Gastroesophageal sphincter (tissue), 3 donors: ENCODE data around the gene CMSS1.

Source experiments
- CTCF ChIP-seq, 4 experiments: fragments of 200-600 bp in 2 of 4; fragments of 450-650 bp in 2 of 4; sonication (generic) in 1 of 4; IDR thresholded peaks; one replicate each; pipeline ENCODE4 v1.5.1; 2017 to 2019; ENCODE audit warnings: antibody characterized with exemption in 4 of 4, mild to moderate bottlenecking in 2 of 4, moderate library complexity in 2 of 4
- POLR2A ChIP-seq, 2 donors: fragments of 450-650 bp; IDR thresholded peaks; one replicate each; pipeline ENCODE4 v1.6.1; 2017; ENCODE audit warnings: antibody characterized with exemption in 2 of 2, mild to moderate bottlenecking in 2 of 2, moderate library complexity in 1 of 2

GRCh38 chr3:100120693-100121092, 303.0 kb downstream of the CMSS1 start:
- TF ChIP-seq CTCF (IDR thresholded peaks at IDR 0.05) (no peak), POLR2A (IDR thresholded peaks at IDR 0.05) (no peak)
